Osteocyte (in vitro differentiated cells): ENCODE data around the gene DEPDC4. TPM values are rescaled to one million over a fixed set of nuclear protein-coding genes. Genes with fewer than 3 reads are reported as not detected.

Source experiments
- DNase-seq: peaks from one replicate; pipeline ENCODE4 v3.0.0; 2021; ENCODE audit warnings: mixed read lengths; ENCODE audit not compliant: unreplicated experiment; ENCODE audit errors: extremely low spot score
- H3K27ac Mint-ChIP-seq: one replicate; pipeline ENCODE4 v1.8.0; 2021; ENCODE audit warnings: mild to moderate bottlenecking, mixed read lengths; ENCODE audit not compliant: unreplicated experiment
- H3K27me3 Mint-ChIP-seq: one replicate; pipeline ENCODE4 v1.8.0; 2021; ENCODE audit warnings: mixed read lengths; ENCODE audit not compliant: unreplicated experiment
- H3K36me3 Mint-ChIP-seq: one replicate; pipeline ENCODE4 v1.8.0; 2021; ENCODE audit warnings: mixed read lengths; ENCODE audit not compliant: unreplicated experiment
- H3K4me1 Mint-ChIP-seq: one replicate; pipeline ENCODE4 v1.8.0; 2021; ENCODE audit warnings: mixed read lengths; ENCODE audit not compliant: unreplicated experiment
- H3K4me3 Mint-ChIP-seq: one replicate; pipeline ENCODE4 v1.8.0; 2021; ENCODE audit warnings: mild to moderate bottlenecking, moderate library complexity, mixed read lengths; ENCODE audit not compliant: unreplicated experiment
- H3K9me3 Mint-ChIP-seq: one replicate; pipeline ENCODE4 v1.8.0; 2021; ENCODE audit warnings: mixed read lengths; ENCODE audit not compliant: unreplicated experiment
- total RNA-seq: library from RNA; stranded (reverse); gene quantifications from 2 replicates; pipeline ENCODE4 v1.2.1, GENCODE V29; 2021
- TF ChIP-seq, protein P1 (sequence below): fragments of 200-600 bp; sonication (generic); IDR thresholded peaks from 2 replicates; pipeline ENCODE4 v1.5.0; 2021; ENCODE audit warnings: antibody characterized with exemption, mild to moderate bottlenecking, moderate library complexity

Gene DEPDC4
- total RNA-seq, 1 donor from 2014 or later = 1.4 TPM

- no peak overlapping the region for H3K27ac Mint-ChIP-seq
- H3K36me3 Mint-ChIP-seq = peaks cover 24% of the 10 kb centered on the region
- H3K4me1 Mint-ChIP-seq = peaks cover 2% of the 10 kb centered on the region
- H3K9me3 Mint-ChIP-seq = no peaks in the 10 kb centered on the region
- no peaks in the 10 kb centered on the region for H3K27me3 Mint-ChIP-seq
- no peak overlapping the region for H3K4me3 Mint-ChIP-seq
- TF ChIP-seq, protein P1, sequence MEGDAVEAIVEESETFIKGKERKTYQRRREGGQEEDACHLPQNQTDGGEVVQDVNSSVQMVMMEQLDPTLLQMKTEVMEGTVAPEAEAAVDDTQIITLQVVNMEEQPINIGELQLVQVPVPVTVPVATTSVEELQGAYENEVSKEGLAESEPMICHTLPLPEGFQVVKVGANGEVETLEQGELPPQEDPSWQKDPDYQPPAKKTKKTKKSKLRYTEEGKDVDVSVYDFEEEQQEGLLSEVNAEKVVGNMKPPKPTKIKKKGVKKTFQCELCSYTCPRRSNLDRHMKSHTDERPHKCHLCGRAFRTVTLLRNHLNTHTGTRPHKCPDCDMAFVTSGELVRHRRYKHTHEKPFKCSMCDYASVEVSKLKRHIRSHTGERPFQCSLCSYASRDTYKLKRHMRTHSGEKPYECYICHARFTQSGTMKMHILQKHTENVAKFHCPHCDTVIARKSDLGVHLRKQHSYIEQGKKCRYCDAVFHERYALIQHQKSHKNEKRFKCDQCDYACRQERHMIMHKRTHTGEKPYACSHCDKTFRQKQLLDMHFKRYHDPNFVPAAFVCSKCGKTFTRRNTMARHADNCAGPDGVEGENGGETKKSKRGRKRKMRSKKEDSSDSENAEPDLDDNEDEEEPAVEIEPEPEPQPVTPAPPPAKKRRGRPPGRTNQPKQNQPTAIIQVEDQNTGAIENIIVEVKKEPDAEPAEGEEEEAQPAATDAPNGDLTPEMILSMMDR = no peak
- DNase-seq = no peak
These were observed 59.6 kb downstream of the DEPDC4 start for GRCh38 chr12:100207311-100207710.

DNA sequence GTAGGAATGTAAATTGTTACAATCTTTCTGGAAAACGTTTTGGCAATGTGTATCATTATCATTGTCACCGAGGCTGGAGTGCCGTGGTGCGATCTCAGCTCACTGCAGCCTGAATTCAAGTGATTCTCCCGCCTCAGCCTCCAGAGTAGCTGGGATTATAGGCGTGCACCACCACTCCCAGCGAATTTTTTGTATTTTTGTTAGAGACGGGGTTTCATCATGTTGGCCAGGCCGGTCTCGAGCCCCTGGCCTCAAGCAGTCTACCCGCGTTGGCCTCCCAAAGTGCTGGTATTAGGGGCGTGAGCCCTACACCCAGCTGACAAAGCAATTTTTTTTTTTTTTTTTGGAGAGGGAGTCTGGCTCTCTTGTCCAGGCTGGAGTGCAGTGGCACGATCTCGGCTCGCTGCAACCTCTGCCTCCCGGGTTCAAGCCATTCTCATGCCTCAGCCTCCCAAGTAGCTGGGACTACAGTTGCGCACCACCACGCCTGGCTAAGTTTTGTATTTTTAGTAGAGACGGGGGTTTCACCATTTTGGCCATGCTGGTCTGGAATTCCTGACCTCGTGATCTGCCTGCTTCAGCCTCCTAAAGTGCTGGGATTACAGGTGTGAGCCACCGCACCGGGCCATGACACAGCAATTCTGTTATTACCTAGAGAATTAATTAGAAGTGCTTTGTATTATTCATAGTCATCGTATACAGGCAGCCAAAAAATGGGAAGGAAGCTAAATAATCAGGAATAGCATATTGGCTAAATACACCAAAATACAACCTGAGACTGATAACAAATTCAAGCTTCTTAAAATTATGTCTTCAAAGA is 65.1 kb downstream of the DEPDC4 start:
- Mint-ChIP-seq H3K27ac (peak overlapping the region; percentile 95), H3K4me1 (peaks cover 15% of the 10 kb centered on the region), H3K9me3 (no peaks in the 10 kb centered on the region), H3K4me3 (peak overlapping the region; percentile 92), H3K36me3 (peaks cover 3% of the 10 kb centered on the region), H3K27me3 (no peaks in the 10 kb centered on the region)
- TF ChIP-seq, protein P1 = no peak
- no peak for DNase-seq

DNA sequence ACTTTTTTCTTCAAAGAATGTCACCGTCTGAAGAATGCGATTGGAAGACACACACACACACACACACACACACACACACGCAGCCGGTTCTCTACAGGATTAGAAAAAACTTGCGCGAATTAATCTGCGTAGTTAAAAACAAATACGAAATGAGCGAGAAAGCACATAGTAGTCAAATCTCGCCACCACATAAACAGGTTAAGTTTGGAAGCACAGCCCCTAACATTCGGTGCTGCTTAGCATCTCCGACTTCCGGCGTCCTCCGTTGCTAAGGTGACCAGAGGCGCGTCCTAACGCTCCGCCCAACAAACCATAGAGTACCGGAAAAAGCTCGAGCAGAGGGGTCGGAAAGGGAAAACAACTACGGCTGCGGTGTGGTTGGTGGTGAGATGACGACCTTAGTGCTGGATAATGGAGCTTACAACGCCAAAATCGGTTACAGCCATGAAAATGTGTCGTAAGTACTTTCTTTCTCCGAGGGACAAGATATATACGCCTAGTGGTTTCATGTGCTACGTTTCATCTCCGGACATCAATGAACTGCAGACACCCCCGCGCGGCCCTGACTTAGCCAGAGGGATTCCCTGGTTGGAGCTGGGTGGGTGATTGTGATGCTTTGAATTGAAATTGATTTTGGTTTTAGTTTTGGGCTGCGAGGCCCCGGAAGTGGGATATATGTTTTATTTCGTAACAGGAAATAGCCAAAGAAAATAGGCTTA is 66.3 kb downstream of the DEPDC4 start, which contains the start of gene ACTR6:
ACTR6 (plus strand) TSS at position 353 of the 719 bp plus-strand sequence; CDS start at position 390, 37 bp downstream.
- Mint-ChIP-seq H3K4me3 (peak within 1 kb of the TSS; percentile 92), H3K9me3 (no peaks in the 10 kb centered on the region), H3K27ac (peak within 1 kb of the TSS; percentile 95), H3K27me3 (no peaks in the 10 kb centered on the region), H3K36me3 (no peaks in the 10 kb centered on the region), H3K4me1 (peaks cover 15% of the 10 kb centered on the region)
- TF ChIP-seq, protein P1 = no peak
- peak; percentile 95 for DNase-seq

GRCh38 chr12:100199347-100200149 is 67.3 kb downstream of the DEPDC4 start:
- Mint-ChIP-seq H3K27ac (peak overlapping the region; percentile 95), H3K4me1 (peaks cover 15% of the 10 kb centered on the region), H3K36me3 (no peaks in the 10 kb centered on the region), H3K4me3 (peak overlapping the region; percentile 92), H3K27me3 (no peaks in the 10 kb centered on the region), H3K9me3 (no peaks in the 10 kb centered on the region)
- TF ChIP-seq, protein P1 = no peak
- DNase-seq = no peak
